Hippocampal formation (tissue), 2 donors: Measurements from ENCODE around the gene RTN4IP1.
"Not testable (repeated sequence)": the region's sequence is repeated elsewhere in the genome, so short reads cannot be mapped to it uniquely, and the experiment has no call there.

Source experiments
- DNase-seq, 2 donors: peaks; one replicate each; lab custom pipeline; 2025; lab: John Stamatoyannopoulos, UW

The RTN4IP1 gene

GRCh38 chr6:106627760-106628159 lies 1.5 kb downstream of the RTN4IP1 start:
- not testable (repeated sequence) for DNase-seq

DNA sequence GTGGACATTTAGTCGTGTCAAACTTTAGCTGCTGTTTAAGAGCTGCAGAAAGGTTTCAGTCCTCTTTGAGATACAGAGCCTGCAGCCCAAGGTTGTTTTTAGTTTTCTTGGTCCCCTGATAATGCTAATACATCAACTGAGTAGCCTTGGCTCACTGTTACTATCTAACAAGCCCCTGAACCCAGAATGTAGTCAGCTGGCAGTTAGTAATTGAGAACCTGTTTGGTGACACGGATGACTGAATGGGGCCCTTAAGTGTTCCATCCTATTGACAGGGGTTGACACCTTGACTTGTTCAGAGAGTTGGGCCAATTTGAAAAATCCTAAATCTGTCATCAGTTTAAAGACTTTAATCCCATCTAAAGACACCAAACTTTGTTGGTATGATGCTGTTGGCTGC lies 2.8 kb downstream of the RTN4IP1 start:
- no peak for DNase-seq

GRCh38 chr6:106623039-106623438 lies 6.3 kb downstream of the RTN4IP1 start:
- no peak for DNase-seq

DNA sequence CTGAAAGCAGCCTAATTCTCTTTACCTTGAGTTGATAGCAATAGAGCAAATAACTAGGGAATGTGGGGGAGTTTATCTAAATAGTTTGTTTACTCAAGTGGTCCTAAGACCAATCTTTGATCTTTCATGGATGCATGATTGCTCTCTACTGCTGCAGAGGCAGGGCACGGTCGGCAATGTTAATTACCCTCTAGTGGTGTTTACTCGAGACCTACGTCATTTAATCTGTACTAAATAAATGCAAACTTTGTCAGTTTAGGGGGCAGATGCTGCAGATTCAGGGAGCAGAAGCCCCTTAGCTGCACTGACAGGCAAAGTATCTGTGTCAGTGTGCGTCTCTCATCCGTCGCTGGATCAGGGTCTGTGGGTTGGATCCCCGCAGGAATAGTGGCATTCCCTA lies 6.9 kb downstream of the RTN4IP1 start:
- DNase-seq: no peak

GRCh38 chr6:106620931-106621672 lies 8.2 kb downstream of the RTN4IP1 start:
- DNase-seq: no peak

- no peak for DNase-seq
Observed at GRCh38 chr6:106619223-106619622, 10.1 kb downstream of the RTN4IP1 start.

DNA sequence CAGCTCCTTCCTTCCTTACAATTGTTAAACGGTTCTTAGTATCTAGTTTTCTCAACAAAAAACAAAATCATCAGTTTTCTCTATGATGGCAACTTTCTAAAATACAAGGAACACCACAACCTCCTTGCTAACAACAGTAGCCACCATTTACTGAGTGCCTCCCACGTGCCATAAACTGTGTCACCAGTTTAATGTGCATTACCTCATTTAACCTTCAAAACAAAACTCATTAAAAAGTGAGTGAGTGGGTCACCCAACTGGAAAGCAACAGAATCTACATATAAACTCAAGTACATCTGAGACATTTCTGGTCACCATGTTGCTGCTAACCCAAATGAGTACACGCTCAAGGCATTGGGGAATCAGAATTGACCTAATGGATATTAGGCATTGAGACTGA lies 11.0 kb downstream of the RTN4IP1 start:
- DNase-seq: no peak

- no peak for DNase-seq
Observed at GRCh38 chr6:106617857-106618256, 11.4 kb downstream of the RTN4IP1 start.

DNA sequence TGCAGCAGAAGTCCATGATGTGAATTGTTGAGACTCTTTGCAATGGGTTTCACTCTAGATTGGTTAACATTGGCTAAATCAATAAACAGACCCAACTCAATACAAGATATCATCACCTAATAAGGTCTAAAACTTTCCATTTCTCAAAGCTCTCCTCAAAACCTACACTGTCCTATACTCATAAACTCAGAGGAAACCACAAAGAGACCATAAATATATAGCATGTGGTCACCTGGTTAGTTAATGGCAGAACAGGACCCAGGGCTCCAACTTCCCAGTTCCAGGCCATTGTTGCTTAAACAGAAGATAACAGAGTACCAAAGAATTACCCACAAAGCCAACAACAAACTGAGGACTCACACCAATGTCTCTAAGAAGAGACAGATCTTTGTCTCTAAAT lies 12.0 kb downstream of the RTN4IP1 start:
- DNase-seq: no peak

DNA sequence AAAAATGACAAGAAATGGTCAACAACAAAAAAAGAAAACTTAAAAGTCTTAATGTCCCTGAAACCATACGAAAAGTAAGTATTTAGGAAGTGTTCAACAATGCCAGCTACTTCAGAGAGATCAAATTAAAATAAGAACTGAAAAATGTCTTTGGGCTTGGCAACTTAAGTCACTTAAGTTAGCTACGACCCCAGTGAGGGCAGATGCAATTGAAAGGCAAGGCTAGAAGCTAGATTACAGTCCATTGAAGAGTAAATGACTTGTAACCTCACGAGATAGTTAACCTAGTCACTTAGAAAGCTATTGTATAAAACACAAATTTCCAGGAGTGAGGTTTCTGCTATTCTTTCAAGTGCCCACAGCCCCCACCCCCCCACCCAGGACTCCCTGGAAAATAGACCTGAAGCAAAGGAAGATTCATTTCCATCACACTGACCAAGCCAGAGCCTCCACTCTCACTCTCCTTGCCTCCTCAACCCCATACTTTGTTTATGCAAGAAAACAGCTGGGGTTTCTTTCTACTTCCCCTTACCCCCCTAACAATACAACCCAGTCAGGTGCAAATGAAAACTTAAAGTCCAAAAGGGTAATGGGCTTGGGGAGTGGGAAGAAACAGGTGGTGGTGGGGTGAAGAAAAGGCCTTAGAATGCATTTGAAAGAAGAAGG lies 14.6 kb downstream of the RTN4IP1 start:
- no peak for DNase-seq

GRCh38 chr6:106614166-106614565 lies 15.1 kb downstream of the RTN4IP1 start:
- DNase-seq: no peak

GRCh38 chr6:106613590-106613989 lies 15.7 kb downstream of the RTN4IP1 start:
- DNase-seq: no peak

DNA sequence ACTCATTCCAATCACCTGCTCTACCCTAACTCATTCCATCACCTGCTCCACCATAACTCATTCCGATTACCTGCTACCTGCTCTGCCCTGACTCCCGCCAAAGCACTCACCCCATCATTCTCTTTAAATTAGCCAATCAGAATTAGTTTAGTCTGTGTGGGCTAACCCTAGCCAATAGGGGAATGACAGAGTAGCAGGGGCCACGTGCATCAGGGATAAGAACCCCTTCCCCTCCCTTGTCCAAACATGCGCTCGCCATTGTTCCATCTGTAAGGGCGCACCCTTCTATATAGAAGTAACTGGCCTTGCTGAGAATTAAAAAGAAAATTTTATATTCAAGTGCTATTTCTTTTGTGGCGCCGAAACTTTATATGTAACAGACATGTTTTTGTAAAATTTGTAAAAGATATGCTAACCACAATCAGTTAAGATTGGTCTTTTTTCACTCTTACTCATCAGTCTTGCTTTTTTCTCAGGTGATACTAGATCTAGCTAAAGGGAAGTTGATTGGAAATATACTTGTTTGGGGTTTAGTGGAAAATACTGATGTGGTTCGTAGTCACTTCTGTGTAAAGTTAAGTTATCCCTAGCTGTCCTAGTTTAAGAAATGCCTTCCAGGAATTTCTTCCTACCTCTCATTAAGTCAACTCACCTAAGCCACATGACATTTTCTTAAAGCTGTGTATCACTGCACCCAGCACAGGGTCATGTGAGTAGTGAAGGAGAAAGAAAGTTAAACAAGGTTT lies 16.5 kb downstream of the RTN4IP1 start:
- DNase-seq: no peak

GRCh38 chr6:106611030-106611429 lies 18.3 kb downstream of the RTN4IP1 start:
- DNase-seq: no peak

GRCh38 chr6:106609699-106610098 lies 19.6 kb downstream of the RTN4IP1 start:
- no peak for DNase-seq

- no peak for DNase-seq
Observed at GRCh38 chr6:106608080-106608668, 21.1 kb downstream of the RTN4IP1 start.

GRCh38 chr6:106600329-106600728 lies 29.0 kb downstream of the RTN4IP1 start:
- DNase-seq: no peak

- DNase-seq: no peak
Observed at GRCh38 chr6:106599440-106599839, 29.9 kb downstream of the RTN4IP1 start.

GRCh38 chr6:106591111-106591825 lies 38.0 kb downstream of the RTN4IP1 start:
- DNase-seq: no peak

GRCh38 chr6:106588937-106589336 lies 40.4 kb downstream of the RTN4IP1 start:
- DNase-seq: not testable (repeated sequence)

GRCh38 chr6:106586815-106587415 lies 42.4 kb downstream of the RTN4IP1 start:
- no peak for DNase-seq
